Left ventricle myocardium inferior (tissue), 1 donor: ENCODE data around the gene CYTH4. TPM values are rescaled to one million over a fixed set of nuclear protein-coding genes. Genes with fewer than 3 reads are reported as not detected.
"Not testable (repeated sequence)": the region's sequence is repeated elsewhere in the genome, so short reads cannot be mapped to it uniquely, and the experiment has no call there.

ENCODE experiments used
- DNase-seq: peaks from one replicate; pipeline ENCODE4 v3.0.0-alpha.2; 2020
- H3K27ac ChIP-seq: fragments of 200-600 bp; replicated peaks from 2 replicates; pipeline ENCODE4 v1.8.0; 2021
- H3K27me3 ChIP-seq: fragments of 200-600 bp; 2 replicates; pipeline ENCODE4 v1.8.0; 2021; ENCODE audit warnings: low read depth
- H3K36me3 ChIP-seq: fragments of 200-600 bp; 2 replicates; pipeline ENCODE4 v1.8.0; 2021
- H3K4me1 ChIP-seq: fragments of 200-600 bp; 2 replicates; pipeline ENCODE4 v1.8.0; 2021
- H3K4me3 ChIP-seq: fragments of 200-600 bp; 2 replicates; pipeline ENCODE4 v1.8.0; 2021; ENCODE audit warnings: mild to moderate bottlenecking, moderate library complexity
- H3K9me3 ChIP-seq: fragments of 200-600 bp; replicated peaks from 2 replicates; pipeline ENCODE4 v1.8.0; 2021
- intact Hi-C: fragments of 100-400 bp; cut with micrococcal nuclease; formaldehyde crosslinking; loops from one replicate; pipeline ENCODE4 v1.11.0; 2022
- total RNA-seq: library from RNA; stranded (reverse); fragmentation: NEBNext Ultra II Directional; extraction: Animal tissue kit (Norgen Biotek cat#: 25700); gene quantifications from one replicate; pipeline ENCODE4 v1.2.1, GENCODE V29; 2021
- TF ChIP-seq, protein P1 (sequence below): fragments of 200-600 bp; IDR thresholded peaks from 2 replicates; pipeline ENCODE4 v1.8.0; 2021; ENCODE audit warnings: antibody characterized with exemption, mild to moderate bottlenecking, borderline replicate concordance
- donor health status: DM: no; HTN: yes; CAD: no; lungs with severe emphysema.

CYTH4 gene
- total RNA-seq, 1 donor from 2014 or later: 4.8 TPM

DNA sequence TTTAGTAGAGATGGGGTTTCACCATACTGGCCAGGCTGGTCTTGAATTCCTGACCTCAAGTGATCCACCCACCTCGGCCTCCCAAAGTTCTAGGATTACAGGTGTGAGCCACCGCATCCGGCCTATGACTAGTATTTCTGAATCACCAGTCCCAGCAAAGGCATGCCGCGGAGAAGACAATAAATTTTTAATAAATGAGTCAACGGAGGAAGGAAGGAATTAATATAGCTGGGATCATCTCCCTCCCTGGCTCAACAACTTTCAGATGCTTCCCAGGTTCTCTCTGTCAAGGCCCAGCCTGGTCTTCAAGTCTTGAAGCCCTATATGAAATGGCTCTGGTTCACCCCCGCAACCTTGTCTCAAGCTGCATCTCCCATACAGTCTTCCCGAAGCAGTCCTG is 45.7 kb downstream of the CYTH4 start:
- H3K9me3 ChIP-seq: no peaks in the 10 kb centered on the region
- no peak overlapping the region for H3K4me3 ChIP-seq
- peaks cover 6% of the 10 kb centered on the region for H3K4me1 ChIP-seq
- DNase-seq: no peak
- peaks cover 97% of the 10 kb centered on the region for H3K27me3 ChIP-seq
- no peaks in the 10 kb centered on the region for H3K36me3 ChIP-seq
- TF ChIP-seq, protein P1, sequence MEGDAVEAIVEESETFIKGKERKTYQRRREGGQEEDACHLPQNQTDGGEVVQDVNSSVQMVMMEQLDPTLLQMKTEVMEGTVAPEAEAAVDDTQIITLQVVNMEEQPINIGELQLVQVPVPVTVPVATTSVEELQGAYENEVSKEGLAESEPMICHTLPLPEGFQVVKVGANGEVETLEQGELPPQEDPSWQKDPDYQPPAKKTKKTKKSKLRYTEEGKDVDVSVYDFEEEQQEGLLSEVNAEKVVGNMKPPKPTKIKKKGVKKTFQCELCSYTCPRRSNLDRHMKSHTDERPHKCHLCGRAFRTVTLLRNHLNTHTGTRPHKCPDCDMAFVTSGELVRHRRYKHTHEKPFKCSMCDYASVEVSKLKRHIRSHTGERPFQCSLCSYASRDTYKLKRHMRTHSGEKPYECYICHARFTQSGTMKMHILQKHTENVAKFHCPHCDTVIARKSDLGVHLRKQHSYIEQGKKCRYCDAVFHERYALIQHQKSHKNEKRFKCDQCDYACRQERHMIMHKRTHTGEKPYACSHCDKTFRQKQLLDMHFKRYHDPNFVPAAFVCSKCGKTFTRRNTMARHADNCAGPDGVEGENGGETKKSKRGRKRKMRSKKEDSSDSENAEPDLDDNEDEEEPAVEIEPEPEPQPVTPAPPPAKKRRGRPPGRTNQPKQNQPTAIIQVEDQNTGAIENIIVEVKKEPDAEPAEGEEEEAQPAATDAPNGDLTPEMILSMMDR: no peak
- intact Hi-C loops: loop anchor here (10.0 kb wide), 1 partner anchor 107 kb away; no protein-coding TSS in a partner anchor
- no peak overlapping the region for H3K27ac ChIP-seq

DNA sequence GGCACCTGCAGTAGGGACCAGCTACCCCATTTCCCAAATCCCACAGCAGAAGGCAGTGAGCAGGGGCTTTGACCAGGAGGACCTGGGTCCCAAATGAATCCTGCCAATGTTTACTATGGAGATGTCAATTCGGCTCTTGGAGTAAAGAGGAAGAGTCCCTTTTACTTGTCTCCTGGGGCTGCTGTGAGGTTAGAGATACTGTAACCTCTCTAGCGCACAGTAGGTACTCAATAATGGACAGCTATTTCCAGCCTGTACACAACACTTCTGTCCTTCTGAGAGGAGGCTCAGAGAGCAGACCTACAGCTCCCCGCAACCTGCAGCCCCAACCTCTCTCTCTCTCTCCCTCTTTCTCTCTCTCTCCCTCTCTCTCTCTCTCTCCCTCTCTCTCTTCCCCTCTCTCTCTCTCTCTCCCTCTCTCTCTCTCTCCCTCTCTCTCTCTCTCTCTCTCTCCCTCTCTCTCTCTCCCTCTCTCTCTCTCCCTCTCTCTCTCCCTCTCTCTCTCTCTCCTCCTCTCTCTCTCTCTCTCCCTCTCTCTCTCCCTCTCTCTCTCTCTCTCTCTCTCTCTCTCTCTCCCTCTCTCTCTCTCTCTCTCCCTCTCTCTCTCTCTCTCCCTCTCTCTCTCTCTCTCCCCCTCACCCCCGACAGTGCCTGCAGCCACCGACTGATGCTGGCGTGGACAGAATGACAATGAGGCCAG is 46.4 kb downstream of the CYTH4 start:
- H3K4me3 ChIP-seq, H3K36me3 ChIP-seq, H3K27ac ChIP-seq, DNase-seq, H3K4me1 ChIP-seq, H3K9me3 ChIP-seq: not testable (repeated sequence)
- intact Hi-C loops: loop anchor here (10.0 kb wide), 1 partner anchor 106 kb away; no protein-coding TSS in a partner anchor
- peaks cover 97% of the 10 kb centered on the region for H3K27me3 ChIP-seq

DNA sequence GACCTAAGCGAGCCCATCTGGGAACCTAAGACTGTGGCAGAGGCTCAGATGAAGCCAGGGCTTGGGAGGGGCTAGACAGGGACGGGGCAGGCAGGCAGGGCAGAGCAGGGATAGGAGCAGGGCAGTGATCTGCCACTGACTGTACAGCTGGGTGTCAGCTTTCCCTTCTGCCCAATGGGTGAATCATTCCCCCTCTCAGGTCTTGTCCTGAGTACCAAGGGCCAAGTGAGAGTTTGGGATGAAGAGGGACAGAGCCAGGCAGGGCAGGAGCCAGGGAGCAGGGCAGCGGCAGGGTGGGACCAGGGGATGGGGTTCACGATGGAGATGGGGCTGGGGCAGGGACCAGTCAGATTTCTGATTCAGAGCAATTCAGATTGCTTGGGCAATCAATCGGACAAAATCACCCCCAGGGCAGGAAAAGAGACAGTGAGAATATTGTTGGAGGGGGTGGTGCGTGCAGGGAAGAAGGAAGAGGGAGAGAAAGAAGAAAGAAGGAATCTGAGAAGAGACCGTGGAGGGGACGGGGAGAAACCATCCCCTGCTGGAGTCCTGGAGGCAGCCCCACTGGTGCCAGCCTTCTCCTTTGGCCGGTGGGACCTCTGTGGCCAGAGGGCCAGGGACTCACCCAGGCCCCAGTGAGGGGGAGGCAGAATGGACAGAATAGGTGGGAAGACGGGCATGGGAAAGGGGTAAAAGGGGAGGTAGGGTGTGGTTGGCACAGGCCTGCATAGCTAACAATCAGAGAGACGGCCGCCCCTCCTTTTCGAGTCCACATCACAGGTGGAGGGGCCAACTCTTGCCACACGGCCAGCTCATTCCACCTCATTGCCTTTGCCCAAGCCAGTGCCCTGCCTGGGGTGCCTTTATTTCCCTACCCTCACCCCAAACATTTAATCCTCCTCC is 47.2 kb downstream of the CYTH4 start:
- Histone ChIP-seq H3K27me3 (peaks cover 97% of the 10 kb centered on the region), H3K27ac (no peak overlapping the region), H3K9me3 (no peaks in the 10 kb centered on the region), H3K4me3 (no peak overlapping the region), H3K4me1 (peaks cover 8% of the 10 kb centered on the region), H3K36me3 (no peaks in the 10 kb centered on the region)
- intact Hi-C loops: loop anchor here (10.0 kb wide), 1 partner anchor 105 kb away; no protein-coding TSS in a partner anchor
- no peak for DNase-seq
- TF ChIP-seq, protein P1: no peak

DNA sequence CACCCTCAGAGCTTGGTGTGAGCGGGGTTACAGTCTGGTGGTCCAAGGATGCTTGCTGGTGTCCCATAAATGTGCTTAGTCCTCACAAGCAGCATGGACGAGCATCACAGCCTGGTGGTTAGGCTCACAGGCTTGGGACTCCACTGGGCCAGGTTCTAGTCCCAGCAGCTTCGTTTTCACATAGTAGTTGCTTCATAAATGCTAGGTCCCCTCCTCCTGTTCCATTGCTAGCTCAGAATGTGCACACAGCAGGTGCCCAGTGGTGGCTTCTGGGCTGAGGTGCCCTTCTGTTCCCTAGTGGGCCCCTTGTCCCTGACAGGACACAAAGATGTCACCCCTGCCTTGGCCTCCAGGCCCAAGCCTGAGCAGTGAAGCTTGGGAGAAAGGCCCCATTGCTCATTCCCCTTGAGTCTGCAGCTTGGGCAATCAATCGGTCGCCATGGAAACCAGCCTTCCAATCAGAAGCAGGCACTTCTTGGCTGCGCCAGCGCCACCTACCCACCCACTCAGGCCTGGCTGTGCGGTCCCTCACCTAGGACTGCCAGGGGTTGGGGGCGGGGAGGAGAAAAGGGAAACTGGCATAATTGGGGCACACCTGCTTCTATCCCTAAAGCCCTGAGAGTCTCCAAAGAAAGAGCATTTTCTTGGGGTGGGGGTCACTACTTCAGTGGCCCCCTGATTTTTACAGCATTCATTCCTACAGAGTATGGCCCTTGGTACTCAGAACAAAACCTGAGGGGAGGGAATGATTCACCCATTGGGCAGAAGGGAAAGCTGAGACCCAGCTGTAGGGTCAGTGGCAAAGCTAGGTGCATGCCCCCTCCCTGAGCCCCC is 48.1 kb downstream of the CYTH4 start:
- intact Hi-C loops: no loop called here
- Histone ChIP-seq H3K9me3 (no peaks in the 10 kb centered on the region), H3K27ac (no peak overlapping the region), H3K27me3 (peaks cover 97% of the 10 kb centered on the region), H3K4me1 (peaks cover 8% of the 10 kb centered on the region), H3K36me3 (no peaks in the 10 kb centered on the region), H3K4me3 (no peak overlapping the region)
- TF ChIP-seq, protein P1: no peak
- no peak for DNase-seq

DNA sequence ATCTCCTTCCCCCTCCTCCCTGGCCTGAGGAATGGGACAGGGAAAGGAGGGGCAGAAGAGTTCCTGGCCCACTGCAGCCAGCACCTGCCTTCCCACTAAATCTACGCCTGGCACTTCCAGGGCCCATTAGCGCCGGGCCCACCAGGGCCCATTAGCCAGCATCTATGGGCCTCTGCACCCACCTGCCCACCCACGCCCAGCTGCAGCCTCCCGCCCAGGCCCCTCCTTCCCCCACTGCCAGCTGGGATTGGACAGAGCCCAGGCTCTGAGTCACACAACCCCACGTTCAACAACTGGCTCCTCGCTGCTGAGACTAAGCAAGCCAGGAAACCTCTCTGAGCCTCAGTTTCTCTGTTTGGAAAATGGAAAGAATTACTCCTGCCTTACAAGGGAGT is 48.7 kb downstream of the CYTH4 start:
- Histone ChIP-seq H3K27me3 (peaks cover 97% of the 10 kb centered on the region), H3K27ac (no peak overlapping the region), H3K4me1 (peaks cover 8% of the 10 kb centered on the region), H3K9me3 (no peaks in the 10 kb centered on the region), H3K4me3 (no peak overlapping the region), H3K36me3 (no peaks in the 10 kb centered on the region)
- intact Hi-C loops: no loop called here
- no peak for DNase-seq
- TF ChIP-seq, protein P1: no peak
